K562 (cell line): ENCODE data around the gene IFI30. TPM values are rescaled to one million over a fixed set of nuclear protein-coding genes. Genes with fewer than 3 reads are reported as not detected.
A peak's percentile ranks its signal among the peaks of the same experiment; 100 is the strongest.

Experiments used
- BRF1 ChIP-seq: IDR thresholded peaks from 3 replicates; pipeline ENCODE4 v1.6.1; 2011; ENCODE audit warnings: borderline replicate concordance, mild to moderate bottlenecking; ENCODE audit not compliant: insufficient read length; ENCODE audit errors: extremely low read depth
- CBFB ChIP-seq: sonication (generic); formaldehyde crosslinking; IDR thresholded peaks from 2 replicates; pipeline ENCODE4 v1.4.0; 2020; ENCODE audit warnings: mild to moderate bottlenecking, missing genetic modification reagents
- ETS2 ChIP-seq: IDR thresholded peaks from 2 replicates; pipeline ENCODE4 v1.6.1; 2016; ENCODE audit warnings: borderline replicate concordance, missing genetic modification characterization, mild to moderate bottlenecking, moderate library complexity, missing compliant biosample characterization; ENCODE audit not compliant: poor library complexity, severe bottlenecking
- GATAD2B ChIP-seq: fragments of 450-650 bp; IDR thresholded peaks from 2 replicates; pipeline ENCODE4 v1.6.1; 2017; ENCODE audit warnings: mild to moderate bottlenecking, borderline replicate concordance
- MCM2 ChIP-seq: fragments of 450-650 bp; IDR thresholded peaks from 2 replicates; pipeline ENCODE4 v1.6.1; 2017; ENCODE audit warnings: low read depth, mild to moderate bottlenecking
- REST ChIP-seq, 2 experiments: fragments of 450-650 bp; formaldehyde crosslinking in 1 of 2; IDR thresholded peaks; 2 replicates each; pipeline versions ENCODE4 v1.4.0 to v1.6.1; 2014 to 2020; ENCODE audit warnings: mild to moderate bottlenecking in 2 of 2, borderline replicate concordance in 1 of 2, low read depth in 1 of 2
- SRF ChIP-seq, 2 experiments: fragments of 250-450, 450-650 bp in 1 of 2; sonication (Bioruptor Pico) in 1 of 2; sonication (generic) in 1 of 2; formaldehyde crosslinking; IDR thresholded peaks; 2 replicates each; pipeline versions ENCODE4 v1.5.0 to v1.5.1; 2020 to 2022; ENCODE audit warnings: mild to moderate bottlenecking in 1 of 2, missing genetic modification reagents in 1 of 2
- TEAD1 ChIP-seq, 2 experiments: fragments of 450-650 bp in 1 of 2; sonication (generic) in 1 of 2; formaldehyde crosslinking; IDR thresholded peaks; 2 replicates each; pipeline versions ENCODE4 v1.4.0 to v1.8.0; 2020 to 2022; ENCODE audit warnings: mild to moderate bottlenecking in 2 of 2, missing genetic modification reagents in 1 of 2
- ZNF57 ChIP-seq: fragments of 450-650 bp; formaldehyde crosslinking; IDR thresholded peaks from 2 replicates; pipeline ENCODE4 v1.4.0; 2020; ENCODE audit warnings: mild to moderate bottlenecking, moderate library complexity
- ZNF785 ChIP-seq: fragments of 250-450 bp; sonication (Bioruptor Pico); IDR thresholded peaks from 2 replicates; pipeline ENCODE4 v1.4.0; 2020; ENCODE audit warnings: mild to moderate bottlenecking
- polyA plus RNA-seq, 8 experiments: library from polyadenylated mRNA; depleted of rRNA in 4 of 8; stranded (reverse) in 5 of 8; unstranded in 3 of 8; fragments of >200 nt; fragmentation: Nextera tagmentation in 2 of 8; fragmentation: Illumina TruSeq in 1 of 8; extraction: Ambion mirVana in 2 of 8; extraction: Trizol in 1 of 8; gene quantifications; 2 replicates each; pipeline versions ENCODE4 v1.2.1 to v1.2.3, GENCODE V29; 2011 to 2014; ENCODE audit warnings: inconsistent platforms in 1 of 8, missing spikeins in 1 of 8
- total RNA-seq, 7 experiments: library from RNA; depleted of rRNA in 6 of 7; stranded (reverse); fragments of >200 nt in 6 of 7; fragmentation: Illumina TruSeq in 2 of 7; extraction: Trizol in 2 of 7; gene quantifications; 2 replicates each; pipeline versions ENCODE4 v1.2.1 to v1.2.3, GENCODE V29; 2011 to 2021; ENCODE audit warnings: low replicate concordance in 1 of 7
- TF ChIP-seq, protein P1 (sequence below), 2 experiments: IDR thresholded peaks in 1 of 2; conservative IDR thresholded peaks in 1 of 2; 2 replicates each; pipeline ENCODE4 v1.6.1; 2016; ENCODE audit warnings: low read depth in 2 of 2, mild to moderate bottlenecking in 1 of 2, missing compliant biosample characterization in 1 of 2, missing genetic modification characterization in 1 of 2, moderate library complexity in 1 of 2

The IFI30 gene
- total and polyA plus RNA-seq, 9 of the 15 experiments (the other 6 are each of a cell fraction or from before 2014, with no cell fraction given), result 63.7 to 430 (median 109) TPM

DNA sequence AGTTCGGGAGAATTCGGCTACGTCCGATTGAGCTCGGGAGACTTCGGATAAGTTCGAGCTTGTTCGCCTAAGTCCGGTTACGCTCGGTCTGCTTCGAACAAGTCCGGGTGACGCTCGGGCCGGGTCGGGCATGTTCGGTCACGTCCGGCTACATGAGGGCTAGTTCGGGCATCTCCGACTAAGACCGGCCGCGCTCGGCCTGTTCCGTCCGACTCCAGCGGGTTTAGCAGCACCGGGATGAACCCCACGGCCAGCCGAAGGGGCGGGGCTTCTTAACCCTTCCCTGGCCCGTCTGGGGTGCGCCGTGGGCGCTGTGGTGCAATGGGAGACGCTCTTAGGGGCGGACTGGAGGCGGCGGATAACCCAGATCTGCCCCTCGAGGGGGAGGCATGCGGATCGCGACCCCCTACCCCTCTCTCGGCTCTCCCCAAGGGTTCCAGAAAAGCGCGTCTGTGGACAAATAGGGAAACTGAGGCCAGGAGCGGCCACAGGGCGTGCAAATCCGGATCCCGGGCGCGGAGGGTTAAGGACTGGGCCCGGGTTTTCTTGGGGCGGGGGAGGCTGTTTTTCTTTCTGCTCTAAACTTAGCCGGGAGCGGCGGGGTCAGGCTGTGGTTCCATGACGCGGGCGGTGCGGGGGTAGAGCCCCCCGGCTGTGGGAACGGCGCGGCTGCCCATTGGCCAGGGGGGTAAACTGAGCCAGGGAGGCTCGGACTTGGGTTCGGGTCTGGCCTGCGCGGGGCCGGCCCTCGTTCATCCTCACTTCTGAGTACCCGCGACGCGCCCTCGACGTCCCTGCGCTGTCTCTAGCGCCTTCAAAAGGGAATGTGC, 51.1 kb downstream of the IFI30 start (continued):
- TF ChIP-seq REST (IDR thresholded peaks at IDR 0.05; ENCODE audit: borderline replicate concordance) (peak; percentile 82), REST (CRISPR knock-in tag; IDR thresholded peaks at IDR 0.05; ENCODE audit: low read depth) (0 out of 2 replicates have a peak, but pooled peaks have one; percentile 17), ETS2 (no peak), ZNF57 (no peak), CBFB (CRISPR knock-in tag) (peak; percentile 50; the same call in 1 of the 2 replicates), BRF1 (no peak), GATAD2B (no peak), MCM2 (no peak), TEAD1 (CRISPR knock-in tag; IDR thresholded peaks at IDR 0.05) (no peak), ZNF785 (no peak), SRF (CRISPR knock-in tag; IDR thresholded peaks at IDR 0.05) (no peak)
- TF ChIP-seq, protein P1, sequence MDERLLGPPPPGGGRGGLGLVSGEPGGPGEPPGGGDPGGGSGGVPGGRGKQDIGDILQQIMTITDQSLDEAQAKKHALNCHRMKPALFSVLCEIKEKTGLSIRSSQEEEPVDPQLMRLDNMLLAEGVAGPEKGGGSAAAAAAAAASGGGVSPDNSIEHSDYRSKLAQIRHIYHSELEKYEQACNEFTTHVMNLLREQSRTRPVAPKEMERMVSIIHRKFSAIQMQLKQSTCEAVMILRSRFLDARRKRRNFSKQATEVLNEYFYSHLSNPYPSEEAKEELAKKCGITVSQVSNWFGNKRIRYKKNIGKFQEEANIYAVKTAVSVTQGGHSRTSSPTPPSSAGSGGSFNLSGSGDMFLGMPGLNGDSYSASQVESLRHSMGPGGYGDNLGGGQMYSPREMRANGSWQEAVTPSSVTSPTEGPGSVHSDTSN (CRISPR knock-in tag; IDR thresholded peaks at IDR 0.05; ENCODE audit: low read depth), result no peak
- TF ChIP-seq, protein P1 (tag; conservative IDR thresholded peaks at IDR 0.05; ENCODE audit: low read depth), result no peak
